22Rv1 (cell line): Measurements from ENCODE around the gene RABGGTA.
"Not testable (repeated sequence)": the region's sequence is repeated elsewhere in the genome, so short reads cannot be mapped to it uniquely, and the experiment has no call there.

ENCODE experiments used
- H3K27ac ChIP-seq: fragments of 450-650 bp; 2 replicates; pipeline ENCODE4 v1.5.1; 2017
- ZFX ChIP-seq: fragments of 450-650 bp; IDR thresholded peaks from 2 replicates; pipeline ENCODE4 v1.6.1; 2017; ENCODE audit warnings: antibody characterized with exemption, borderline replicate concordance
- TF ChIP-seq, protein P1 (sequence below): fragments of 450-650 bp; IDR thresholded peaks from 2 replicates; pipeline ENCODE4 v1.5.1; 2017; ENCODE audit warnings: mild to moderate bottlenecking

RABGGTA gene

DNA sequence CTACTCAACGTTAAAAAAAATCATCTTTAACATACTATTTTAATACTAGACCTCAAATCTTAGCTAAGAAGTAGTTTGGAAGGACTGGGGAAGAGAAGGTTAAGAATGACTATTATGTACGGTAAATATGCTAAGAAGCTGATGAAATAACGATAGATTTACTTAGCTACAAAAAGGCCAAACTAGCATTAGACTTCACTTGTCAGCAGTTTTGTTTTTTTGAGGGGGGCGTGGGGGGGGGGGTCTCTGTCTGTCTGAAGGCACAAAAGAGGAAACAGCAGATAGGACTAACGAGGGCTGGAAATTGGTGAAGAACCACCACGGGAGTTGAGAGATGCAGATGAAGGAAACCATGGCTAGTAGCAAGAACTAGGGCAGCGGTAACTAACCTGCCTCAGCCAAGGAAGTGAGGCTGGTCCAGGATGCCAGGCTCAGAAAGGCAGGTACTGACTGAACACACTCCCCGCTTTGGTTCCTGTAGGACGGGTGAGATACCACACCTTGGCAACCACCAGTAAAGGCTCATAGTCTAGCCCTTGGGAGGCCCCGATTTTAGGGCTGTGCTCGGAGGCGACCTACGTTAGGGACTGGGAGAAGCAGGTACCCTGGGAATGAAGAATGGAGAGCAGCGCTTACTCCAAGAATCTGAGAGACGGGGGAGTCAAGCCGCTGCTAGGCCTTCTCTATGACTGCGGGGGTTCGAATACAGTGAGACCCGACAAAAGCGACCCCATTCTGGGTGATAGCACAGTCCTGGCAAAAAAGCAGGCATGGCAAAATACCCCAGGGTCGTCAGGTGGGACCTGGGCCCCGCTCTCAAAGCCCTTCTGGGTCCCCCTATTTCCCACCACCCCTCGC is 39.9 kb downstream of the RABGGTA start:
- peak overlapping the region; percentile 94 for H3K27ac ChIP-seq
- TF ChIP-seq ZFX = no peak
- TF ChIP-seq, protein P1, sequence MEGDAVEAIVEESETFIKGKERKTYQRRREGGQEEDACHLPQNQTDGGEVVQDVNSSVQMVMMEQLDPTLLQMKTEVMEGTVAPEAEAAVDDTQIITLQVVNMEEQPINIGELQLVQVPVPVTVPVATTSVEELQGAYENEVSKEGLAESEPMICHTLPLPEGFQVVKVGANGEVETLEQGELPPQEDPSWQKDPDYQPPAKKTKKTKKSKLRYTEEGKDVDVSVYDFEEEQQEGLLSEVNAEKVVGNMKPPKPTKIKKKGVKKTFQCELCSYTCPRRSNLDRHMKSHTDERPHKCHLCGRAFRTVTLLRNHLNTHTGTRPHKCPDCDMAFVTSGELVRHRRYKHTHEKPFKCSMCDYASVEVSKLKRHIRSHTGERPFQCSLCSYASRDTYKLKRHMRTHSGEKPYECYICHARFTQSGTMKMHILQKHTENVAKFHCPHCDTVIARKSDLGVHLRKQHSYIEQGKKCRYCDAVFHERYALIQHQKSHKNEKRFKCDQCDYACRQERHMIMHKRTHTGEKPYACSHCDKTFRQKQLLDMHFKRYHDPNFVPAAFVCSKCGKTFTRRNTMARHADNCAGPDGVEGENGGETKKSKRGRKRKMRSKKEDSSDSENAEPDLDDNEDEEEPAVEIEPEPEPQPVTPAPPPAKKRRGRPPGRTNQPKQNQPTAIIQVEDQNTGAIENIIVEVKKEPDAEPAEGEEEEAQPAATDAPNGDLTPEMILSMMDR = no peak

DNA sequence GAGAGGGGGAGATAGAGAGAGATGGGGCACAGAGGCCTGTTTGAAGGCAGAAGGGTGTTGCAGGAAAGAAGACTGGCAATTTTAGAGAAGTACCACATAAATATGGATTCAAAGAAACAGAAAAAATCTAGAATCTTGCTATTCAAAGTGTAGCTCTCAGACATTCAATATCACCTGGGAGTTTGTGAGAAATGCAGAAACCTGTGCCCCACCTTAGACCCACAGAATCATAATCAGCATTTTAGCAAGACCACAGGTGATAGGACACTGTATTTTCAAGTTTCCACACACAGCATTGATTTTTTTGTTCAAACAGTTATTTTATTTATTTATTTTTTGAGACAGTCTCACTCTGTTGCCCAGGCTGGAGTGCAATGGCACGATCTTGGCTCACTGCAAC is 42.5 kb downstream of the RABGGTA start:
- no peak overlapping the region for H3K27ac ChIP-seq
- no peak for TF ChIP-seq ZFX
- TF ChIP-seq, protein P1 = no peak

DNA sequence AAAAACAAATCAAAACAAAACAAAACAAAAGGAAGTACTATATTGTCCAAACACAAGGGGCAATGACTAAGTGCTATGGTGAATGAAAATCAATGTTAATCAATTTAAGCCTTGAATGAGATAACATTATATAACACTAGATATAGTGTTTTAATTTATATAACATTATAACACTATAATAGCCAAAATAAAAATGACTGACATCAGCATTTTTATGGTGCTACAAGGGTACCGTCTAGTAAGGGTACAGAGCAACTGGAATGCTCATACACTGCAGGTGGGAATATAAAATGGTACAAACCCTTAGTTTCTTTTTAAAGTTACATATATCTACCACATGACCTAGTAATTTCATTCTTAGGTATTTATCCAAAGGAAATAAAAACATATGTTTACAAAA is 44.9 kb downstream of the RABGGTA start:
- TF ChIP-seq ZFX = no peak
- TF ChIP-seq, protein P1 = no peak

DNA sequence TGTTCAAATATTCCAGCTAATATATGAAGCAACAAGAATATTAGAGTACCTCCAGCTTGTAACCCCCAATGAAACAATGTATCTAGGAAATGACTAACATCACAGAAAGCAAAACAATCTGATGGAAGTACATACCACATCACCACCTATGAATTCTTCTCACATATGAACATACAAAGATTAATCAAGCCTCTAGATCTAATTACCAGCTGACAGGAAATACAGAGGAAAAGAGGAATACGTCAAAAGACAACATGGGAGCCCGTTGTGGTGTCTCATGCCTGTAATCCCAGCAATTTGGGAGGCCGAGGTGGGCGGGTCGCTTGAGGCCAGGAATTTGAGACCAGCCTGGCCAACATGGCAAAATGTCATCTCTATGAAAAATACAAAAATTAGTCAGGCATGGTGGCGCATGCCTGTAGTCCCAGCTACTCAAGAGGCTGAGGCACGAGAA is 46.8 kb downstream of the RABGGTA start:
- no peak overlapping the region for H3K27ac ChIP-seq

More for the DNA sequence above, 44.9 kb downstream of the RABGGTA start:
- no peak overlapping the region for H3K27ac ChIP-seq

DNA sequence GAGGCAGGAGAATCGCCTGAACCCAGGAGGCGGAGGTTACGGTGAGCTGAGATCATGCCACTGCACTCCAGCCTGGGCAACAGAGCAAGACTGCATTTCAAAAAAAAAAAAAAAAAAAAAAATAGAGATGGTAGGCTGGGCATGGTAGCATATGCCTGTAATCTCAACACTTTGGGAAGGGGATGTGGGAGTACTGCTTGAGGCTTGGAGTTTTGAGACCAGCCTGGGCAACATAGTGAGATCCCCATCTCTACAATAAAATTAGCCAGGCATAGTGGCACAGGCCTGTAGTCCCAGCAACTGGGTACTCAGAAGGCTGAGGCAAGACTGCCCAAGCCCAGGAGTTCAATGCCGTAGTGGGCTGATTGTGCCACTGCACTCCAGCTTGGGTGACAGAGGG is 48.4 kb downstream of the RABGGTA start:
- H3K27ac ChIP-seq = not testable (repeated sequence)

More for the DNA sequence above, 46.8 kb downstream of the RABGGTA start:
- TF ChIP-seq ZFX = no peak
- TF ChIP-seq, protein P1 = no peak

DNA sequence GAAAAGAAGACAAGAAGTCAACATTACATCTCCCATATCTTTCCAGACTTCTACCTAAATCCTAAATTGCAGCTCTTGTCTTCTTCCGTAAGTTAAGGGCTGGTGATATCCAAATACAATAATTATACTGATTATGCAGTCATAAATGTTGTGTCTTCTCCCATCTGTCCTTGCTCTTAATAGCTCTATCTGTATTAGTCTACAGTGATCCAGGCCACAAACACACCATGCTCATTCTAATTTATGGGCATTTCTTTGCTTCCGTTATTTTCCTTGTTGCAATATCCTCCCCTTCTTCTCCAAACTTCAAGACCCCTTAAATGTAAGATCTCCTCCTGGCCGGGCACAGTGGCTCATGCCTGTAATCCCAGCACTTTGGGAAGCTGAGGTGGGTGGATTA is 51.9 kb downstream of the RABGGTA start:
- H3K27ac ChIP-seq = no peak overlapping the region
- TF ChIP-seq ZFX = no peak
- TF ChIP-seq, protein P1 = no peak

DNA sequence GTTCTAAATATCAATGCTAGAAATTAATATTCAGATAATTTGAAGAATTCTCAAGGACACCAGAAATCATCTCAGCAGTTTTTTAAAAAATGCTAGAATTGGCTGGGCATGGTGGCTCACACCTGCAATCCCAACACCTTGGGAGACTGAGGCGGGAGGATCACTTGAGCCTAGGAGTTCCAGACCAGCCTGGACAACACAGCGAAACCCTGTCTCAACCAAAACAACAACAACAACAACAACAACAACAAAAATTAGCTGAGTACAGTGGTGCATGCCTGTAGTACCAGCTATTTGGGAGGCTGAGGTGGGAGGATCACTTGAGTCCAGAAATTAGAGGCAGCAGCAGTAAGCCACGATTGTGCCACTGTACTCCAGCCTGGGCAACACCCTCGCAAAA is 52.3 kb downstream of the RABGGTA start:
- TF ChIP-seq, protein P1 = no peak
- no peak for TF ChIP-seq ZFX
- H3K27ac ChIP-seq = no peak overlapping the region

DNA sequence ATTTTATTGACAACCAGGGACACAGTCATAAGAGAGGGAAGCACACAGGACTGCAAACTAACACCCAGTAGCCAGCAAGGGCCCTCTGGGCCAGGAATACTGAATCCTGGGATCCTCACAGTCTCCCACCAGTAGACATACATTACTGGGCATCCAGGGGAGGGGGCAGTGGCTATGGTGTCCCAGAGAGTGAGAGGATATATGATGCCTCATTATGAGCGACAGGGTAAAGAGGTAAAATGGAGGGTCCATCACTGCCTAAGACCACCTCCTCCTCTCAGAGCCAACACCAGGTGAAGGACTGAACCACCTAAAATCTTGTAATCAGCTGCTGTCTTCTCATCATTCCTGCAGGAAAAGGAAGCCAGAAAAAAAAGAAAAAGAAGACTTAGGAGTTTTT is 54.5 kb downstream of the RABGGTA start:
- H3K27ac ChIP-seq = peak overlapping the region; percentile 96
